HG02759 (cell line): ENCODE results near the gene TFPI2.

Experiments
- ATAC-seq: cut with Tn5 transposase; IDR thresholded peaks from one replicate; pipeline ENCODE4 v1.9.1; 2021; ENCODE audit warnings: mild to moderate bottlenecking, moderate library complexity; ENCODE audit not compliant: unreplicated experiment

Gene TFPI2

DNA sequence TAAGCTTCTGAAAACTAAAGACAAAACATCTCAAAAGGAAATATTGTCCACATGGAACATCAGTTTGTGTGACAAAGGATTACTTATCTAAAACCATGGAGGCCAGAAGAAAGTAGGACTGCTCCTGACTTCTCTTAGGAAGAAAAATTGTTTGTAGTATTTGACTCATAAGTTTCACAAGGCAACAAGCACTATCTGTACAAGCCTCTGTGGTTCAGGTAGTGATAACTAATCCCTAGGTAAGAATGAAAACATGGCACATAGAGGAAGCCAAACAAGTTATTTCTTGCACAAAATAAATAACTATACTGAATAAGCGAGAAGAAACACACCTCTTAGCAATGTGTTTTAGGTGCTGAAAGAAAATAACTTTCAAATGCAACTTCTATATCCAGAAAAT lies 30.3 kb downstream of the TFPI2 start:
- ATAC-seq = no peak

DNA sequence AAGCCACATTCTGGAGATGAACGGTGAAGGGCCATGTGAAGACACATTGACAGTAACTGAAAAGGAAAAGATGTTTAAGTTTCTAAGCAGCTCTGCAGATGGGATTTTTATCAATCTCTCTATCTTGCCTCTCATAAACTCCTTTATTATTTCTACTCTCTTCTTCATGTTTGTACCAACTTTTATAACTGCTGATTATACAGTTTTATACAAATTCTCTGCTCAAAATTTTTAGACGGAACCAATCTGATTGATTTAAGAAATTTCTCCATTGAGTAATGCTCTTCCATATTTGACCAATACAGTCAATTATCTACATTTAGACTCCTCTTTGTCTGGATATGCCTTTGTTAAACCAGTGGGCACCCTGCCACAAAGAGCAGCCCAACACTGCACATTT lies 31.7 kb downstream of the TFPI2 start:
- no peak for ATAC-seq

DNA sequence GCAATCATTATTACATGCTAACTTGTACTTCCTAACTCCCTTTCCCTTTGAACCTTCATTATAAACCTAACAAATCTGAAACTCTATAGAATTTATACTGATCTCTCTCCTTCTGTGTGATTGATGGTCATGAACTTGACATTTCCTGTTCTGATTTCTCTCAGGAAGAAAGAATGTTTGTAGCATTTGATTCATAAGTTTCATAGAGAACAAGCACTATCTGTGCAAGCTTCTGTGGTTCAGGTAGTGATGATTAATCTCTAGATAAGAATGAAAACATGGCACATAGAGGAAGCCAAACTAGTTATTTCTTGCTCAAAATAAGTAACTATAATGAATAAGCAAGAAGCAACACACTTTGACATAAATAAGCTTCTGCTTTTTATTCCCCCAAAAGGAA lies 34.2 kb downstream of the TFPI2 start:
- no peak for ATAC-seq

DNA sequence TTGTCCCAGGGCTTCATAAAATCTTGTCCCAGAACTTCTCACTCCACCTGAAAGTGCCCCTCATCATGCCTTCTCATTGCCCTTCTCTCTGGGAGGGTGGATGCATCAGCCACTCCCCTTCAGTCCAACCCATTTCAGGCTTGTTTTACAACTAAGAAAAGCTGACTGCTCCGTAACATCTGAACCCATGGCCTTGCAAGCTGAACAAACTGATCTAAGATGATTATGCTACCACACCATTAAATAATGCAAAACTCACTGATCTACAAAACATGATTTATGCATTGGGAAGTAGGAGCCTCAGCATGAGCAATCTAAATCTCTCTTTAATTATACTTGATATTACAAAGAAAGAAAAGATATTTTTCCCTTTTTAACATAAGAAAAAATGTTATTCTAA lies 34.8 kb downstream of the TFPI2 start:
- no peak for ATAC-seq

DNA sequence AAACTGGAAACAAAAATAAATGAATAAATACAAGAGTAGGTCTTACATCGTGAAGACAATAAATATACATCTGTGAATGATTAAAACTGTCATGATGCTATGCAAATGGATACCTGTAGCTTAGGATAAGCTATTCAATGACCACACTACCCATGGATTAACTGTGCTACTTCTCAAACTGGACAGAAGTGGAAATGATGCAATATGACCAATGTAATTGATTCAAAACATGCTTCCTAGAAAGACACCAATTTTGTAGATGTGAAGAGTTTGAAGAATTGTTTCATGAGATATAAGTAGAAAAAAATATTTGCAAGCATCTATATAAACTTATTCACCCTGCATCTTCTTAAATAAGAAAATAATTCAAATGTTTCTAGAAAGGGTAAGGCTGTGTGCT lies 36.1 kb downstream of the TFPI2 start:
- ATAC-seq = no peak

DNA sequence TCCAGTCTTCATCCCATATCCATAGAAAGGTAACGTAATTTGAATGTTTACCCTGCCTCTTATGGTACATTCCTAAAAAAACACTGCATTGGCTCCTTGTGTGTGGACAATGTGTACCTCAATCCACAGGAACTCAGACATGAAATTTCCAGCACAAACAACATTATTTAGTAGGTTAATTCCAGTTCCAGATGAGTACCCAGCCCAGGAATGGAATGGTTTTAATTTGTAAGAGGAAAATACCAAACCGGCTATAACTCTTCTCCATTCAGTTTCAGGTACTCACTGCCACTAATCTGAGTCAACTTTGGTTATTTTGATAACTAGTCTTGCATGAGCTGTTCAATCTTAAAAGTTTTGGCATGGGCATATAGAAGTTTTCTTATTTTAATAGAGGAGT lies 39.0 kb downstream of the TFPI2 start:
- ATAC-seq = no peak

DNA sequence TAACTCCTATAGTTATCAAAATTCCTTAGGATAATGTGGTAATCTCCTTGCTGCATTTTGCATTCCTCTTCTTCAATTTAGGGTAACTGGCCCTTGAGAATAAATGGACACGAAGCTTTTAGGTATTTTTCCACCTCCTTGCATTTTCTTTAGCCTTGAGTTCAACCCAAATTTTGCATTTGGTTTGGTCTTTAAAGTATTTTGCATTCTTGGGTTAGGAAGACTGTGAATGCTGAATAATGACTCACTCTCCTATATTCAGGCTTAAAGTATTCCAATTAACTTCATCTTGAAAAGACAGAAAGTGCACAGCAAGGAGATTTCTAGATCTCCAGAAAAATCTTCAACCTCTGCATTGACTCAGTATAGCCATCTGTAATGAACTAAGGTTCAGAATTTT lies 47.3 kb downstream of the TFPI2 start:
- ATAC-seq = no peak

DNA sequence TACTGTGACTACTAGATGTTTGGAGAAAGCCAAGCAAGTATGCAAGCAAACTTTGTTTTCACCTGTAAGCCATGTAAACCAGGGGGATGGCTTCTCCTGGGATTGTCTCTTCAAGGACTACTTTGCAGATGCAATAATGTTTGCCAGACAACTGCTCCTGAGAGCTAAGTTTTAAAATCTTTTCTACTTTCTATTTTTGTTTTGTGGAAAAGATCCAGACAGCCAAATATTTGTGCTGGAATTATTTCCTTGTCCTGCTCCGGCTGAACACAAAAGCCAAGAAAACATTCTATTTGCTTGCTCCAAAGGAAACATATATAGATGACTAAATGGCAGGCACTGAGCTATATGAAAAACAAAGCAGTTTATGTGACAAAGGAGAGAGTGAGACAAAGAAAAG lies 51.6 kb downstream of the TFPI2 start:
- no peak for ATAC-seq

DNA sequence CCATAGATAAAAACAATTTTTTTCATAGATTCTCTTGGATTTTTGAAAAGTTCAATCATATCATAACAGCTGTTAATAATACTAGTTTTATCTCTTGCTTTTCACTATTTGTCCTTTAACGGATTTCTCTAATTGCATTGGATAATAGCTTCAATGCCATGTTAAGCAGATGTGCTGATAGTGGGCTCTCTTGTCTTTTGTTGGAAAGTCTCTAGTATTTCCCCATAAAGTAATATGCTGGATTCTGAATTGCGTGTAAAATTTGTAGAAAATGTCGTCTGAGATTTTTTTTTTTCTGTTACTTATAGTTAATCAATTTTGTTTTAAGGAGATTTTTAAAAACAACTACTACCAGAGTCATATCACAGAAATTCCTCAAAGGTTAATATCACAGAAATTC lies 53.3 kb downstream of the TFPI2 start:
- ATAC-seq = no peak

DNA sequence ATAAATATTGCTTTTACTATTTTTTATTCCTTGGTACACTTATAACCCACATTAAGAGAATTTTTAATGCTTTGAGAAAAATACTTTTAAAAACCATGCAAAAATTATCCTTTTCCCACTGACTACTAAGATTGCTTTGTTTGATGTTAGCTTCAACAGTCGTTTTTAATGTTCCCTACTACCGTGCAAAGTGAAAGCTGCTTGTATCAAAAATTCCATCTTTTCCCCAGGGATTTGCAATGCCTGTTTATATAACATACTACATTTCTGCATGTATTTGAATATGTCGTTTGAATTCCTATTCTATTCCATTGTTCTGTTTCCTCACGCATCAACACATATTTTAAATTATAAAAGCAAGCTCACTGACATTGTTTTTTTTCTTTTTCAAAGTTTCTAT lies 54.4 kb downstream of the TFPI2 start:
- no peak for ATAC-seq

DNA sequence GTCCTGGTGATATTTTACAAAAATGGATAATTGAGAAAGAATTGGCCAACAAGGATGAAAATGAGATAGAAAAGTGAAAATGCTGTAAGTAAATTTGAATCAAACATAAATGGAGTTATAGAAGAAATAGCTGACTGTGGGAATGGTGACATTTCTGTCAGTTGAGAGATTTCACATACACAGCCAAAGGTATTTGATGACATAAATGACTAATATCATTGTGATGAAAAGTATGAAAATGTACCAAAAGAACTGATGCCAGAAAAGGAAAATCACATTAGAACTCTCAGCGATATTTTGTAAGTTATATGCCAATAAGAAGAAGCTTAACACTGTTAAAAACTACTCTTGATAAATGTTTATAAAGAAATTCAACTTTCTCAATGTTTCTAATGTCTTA lies 54.9 kb downstream of the TFPI2 start:
- no peak for ATAC-seq
